Parathyroid adenoma (tissue), 2 donors: ENCODE results near the gene LUZP2.

Experiments
- H2AFZ ChIP-seq: fragments of 300-600 bp; sonication (generic); one replicate; pipeline ENCODE4 v1.7.0; 2017; ENCODE audit warnings: antibody characterized with exemption, mild to moderate bottlenecking
- H3K27ac ChIP-seq: fragments of 300-600 bp; sonication (generic); one replicate; pipeline ENCODE4 v1.7.0; 2017
- H3K27me3 ChIP-seq: fragments of 300-600 bp; sonication (generic); one replicate; pipeline ENCODE4 v1.7.0; 2017; ENCODE audit warnings: low read length; ENCODE audit not compliant: control insufficient read depth, insufficient read depth
- H3K36me3 ChIP-seq: fragments of 300-600 bp; sonication (generic); one replicate; pipeline ENCODE4 v1.7.0; 2017; ENCODE audit warnings: low read length; ENCODE audit not compliant: control insufficient read depth, insufficient read depth
- H3K4me1 ChIP-seq: fragments of 300-600 bp; sonication (generic); one replicate; pipeline ENCODE4 v1.7.0; 2017; ENCODE audit warnings: control low read depth
- H3K4me2 ChIP-seq: fragments of 300-600 bp; sonication (generic); one replicate; pipeline ENCODE4 v1.7.0; 2017; ENCODE audit warnings: low read length
- H3K4me3 ChIP-seq: fragments of 300-600 bp; sonication (generic); one replicate; pipeline ENCODE4 v1.7.0; 2017; ENCODE audit warnings: low read depth, low read length
- H3K79me2 ChIP-seq: fragments of 300-600 bp; sonication (generic); one replicate; pipeline ENCODE4 v1.7.0; 2017; ENCODE audit warnings: control low read depth
- H3K9ac ChIP-seq: fragments of 300-600 bp; sonication (generic); one replicate; pipeline ENCODE4 v1.7.0; 2017; ENCODE audit warnings: mild to moderate bottlenecking
- H3K9me3 ChIP-seq: fragments of 300-600 bp; sonication (generic); one replicate; pipeline ENCODE4 v1.7.0; 2017; ENCODE audit warnings: low read length; ENCODE audit not compliant: control insufficient read depth
- TF ChIP-seq, protein P1 (sequence below): fragments of 300-600 bp; sonication (generic); IDR thresholded peaks from one replicate; pipeline ENCODE4 v1.7.0; 2017; ENCODE audit warnings: antibody characterized with exemption, mild to moderate bottlenecking
- donor health status: primary hyperparathyroidism.

The LUZP2 gene

DNA sequence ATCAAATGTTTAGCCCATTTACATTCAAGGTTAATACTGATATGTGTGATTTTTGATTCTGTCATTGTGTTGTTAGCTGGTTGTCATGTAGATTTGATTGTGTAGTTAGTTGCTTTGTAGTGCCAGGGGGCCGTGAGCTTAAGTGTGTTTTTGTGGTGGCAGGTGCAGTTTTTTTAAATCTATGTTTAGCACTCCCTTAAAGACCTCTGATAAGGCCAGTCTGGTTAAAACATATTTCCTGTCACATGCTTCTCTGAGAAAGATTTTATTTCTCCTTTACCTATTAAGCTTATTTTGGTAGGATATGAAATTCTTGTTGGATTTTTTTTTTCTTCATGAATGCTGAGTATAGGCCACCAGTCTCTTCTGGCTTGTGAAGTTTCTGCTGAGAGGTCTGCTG lies 540.6 kb downstream of the LUZP2 start:
- H3K79me2 ChIP-seq, result no peaks in the 10 kb centered on the region
- H3K9ac ChIP-seq, result no peak overlapping the region
- no peak overlapping the region for H2AFZ ChIP-seq
- TF ChIP-seq, protein P1, sequence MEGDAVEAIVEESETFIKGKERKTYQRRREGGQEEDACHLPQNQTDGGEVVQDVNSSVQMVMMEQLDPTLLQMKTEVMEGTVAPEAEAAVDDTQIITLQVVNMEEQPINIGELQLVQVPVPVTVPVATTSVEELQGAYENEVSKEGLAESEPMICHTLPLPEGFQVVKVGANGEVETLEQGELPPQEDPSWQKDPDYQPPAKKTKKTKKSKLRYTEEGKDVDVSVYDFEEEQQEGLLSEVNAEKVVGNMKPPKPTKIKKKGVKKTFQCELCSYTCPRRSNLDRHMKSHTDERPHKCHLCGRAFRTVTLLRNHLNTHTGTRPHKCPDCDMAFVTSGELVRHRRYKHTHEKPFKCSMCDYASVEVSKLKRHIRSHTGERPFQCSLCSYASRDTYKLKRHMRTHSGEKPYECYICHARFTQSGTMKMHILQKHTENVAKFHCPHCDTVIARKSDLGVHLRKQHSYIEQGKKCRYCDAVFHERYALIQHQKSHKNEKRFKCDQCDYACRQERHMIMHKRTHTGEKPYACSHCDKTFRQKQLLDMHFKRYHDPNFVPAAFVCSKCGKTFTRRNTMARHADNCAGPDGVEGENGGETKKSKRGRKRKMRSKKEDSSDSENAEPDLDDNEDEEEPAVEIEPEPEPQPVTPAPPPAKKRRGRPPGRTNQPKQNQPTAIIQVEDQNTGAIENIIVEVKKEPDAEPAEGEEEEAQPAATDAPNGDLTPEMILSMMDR, result no peak
- H3K36me3 ChIP-seq, result no peaks in the 10 kb centered on the region
- no peak overlapping the region for H3K4me2 ChIP-seq
- H3K4me3 ChIP-seq, result no peak overlapping the region
- H3K4me1 ChIP-seq, result no peaks in the 10 kb centered on the region
- H3K27ac ChIP-seq, result no peak overlapping the region
- no peaks in the 10 kb centered on the region for H3K27me3 ChIP-seq
- H3K9me3 ChIP-seq, result no peaks in the 10 kb centered on the region

DNA sequence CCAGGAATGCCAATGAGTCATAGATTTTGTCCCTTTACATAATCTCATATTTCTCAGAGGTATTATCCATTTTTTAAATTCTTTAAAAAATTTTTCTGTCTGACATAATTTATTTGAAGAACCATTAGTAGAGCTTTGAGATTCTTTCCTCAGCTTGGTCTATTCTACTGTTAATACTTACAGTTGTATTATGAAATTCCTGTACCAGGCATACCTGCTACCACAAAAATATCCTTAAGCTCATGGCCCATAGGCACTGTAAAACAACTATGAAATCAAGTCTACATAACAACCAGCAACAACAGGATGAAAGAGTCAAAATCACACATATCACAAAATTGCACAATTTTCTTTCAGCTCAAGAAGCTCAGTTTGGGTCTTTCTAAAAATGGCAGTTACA lies 541.3 kb downstream of the LUZP2 start:
- no peak overlapping the region for H3K4me2 ChIP-seq
- no peaks in the 10 kb centered on the region for H3K4me1 ChIP-seq
- TF ChIP-seq, protein P1, result no peak
- H3K79me2 ChIP-seq, result no peaks in the 10 kb centered on the region
- H2AFZ ChIP-seq, result no peak overlapping the region
- no peaks in the 10 kb centered on the region for H3K36me3 ChIP-seq
- H3K9me3 ChIP-seq, result no peaks in the 10 kb centered on the region
- no peak overlapping the region for H3K9ac ChIP-seq
- no peak overlapping the region for H3K27ac ChIP-seq
- H3K27me3 ChIP-seq, result no peaks in the 10 kb centered on the region
- no peak overlapping the region for H3K4me3 ChIP-seq

DNA sequence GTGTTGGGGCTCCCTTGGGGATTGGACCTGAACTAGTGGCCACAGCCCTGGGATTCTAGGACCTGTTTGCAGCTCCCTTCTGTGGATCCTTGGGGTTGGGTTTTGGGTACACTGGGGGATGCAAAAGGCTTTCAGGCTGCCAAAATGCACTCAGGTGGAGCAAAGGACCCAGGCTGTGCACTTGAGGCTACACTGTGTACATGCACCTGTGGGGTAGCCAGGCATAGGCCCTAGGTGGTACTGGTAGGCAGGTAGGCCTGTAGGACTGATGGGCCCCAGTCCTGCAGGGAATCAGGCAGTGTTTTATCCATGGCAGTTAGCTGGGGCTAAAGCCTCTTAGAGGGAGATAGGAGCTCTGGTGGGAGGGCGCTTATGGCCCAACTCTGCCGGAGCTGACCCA lies 542.3 kb downstream of the LUZP2 start:
- H2AFZ ChIP-seq, result no peak overlapping the region
- H3K36me3 ChIP-seq, result no peaks in the 10 kb centered on the region
- no peak overlapping the region for H3K4me3 ChIP-seq
- no peaks in the 10 kb centered on the region for H3K79me2 ChIP-seq
- H3K9me3 ChIP-seq, result no peaks in the 10 kb centered on the region
- H3K27me3 ChIP-seq, result no peaks in the 10 kb centered on the region
- no peak overlapping the region for H3K27ac ChIP-seq
- no peak overlapping the region for H3K4me2 ChIP-seq
- no peak overlapping the region for H3K9ac ChIP-seq
- TF ChIP-seq, protein P1, result no peak
- H3K4me1 ChIP-seq, result no peaks in the 10 kb centered on the region

DNA sequence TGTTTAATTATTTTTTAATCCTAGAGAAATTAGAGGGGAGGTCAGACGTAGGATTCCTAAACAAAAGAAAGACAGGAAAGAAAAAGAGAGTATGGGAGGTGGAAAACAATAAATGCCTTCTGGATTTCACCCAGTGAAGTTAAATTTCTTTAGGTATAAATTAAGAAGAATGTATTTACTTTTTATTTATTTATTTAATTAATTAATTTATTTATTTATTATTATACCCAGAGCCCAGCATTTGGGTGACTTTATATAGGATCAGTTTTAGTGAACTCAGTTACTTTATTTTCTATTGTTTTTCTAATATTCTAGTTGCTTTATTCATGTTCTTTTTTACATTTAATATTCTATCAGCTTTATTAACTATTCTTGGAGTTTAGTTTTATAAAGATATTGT lies 551.8 kb downstream of the LUZP2 start:
- no peaks in the 10 kb centered on the region for H3K9me3 ChIP-seq
- H3K9ac ChIP-seq, result no peak overlapping the region
- no peaks in the 10 kb centered on the region for H3K36me3 ChIP-seq
- H3K79me2 ChIP-seq, result no peaks in the 10 kb centered on the region
- no peak overlapping the region for H3K4me2 ChIP-seq
- no peak overlapping the region for H3K4me3 ChIP-seq
- TF ChIP-seq, protein P1, result no peak
- no peak overlapping the region for H3K27ac ChIP-seq
- H2AFZ ChIP-seq, result no peak overlapping the region
- no peaks in the 10 kb centered on the region for H3K27me3 ChIP-seq
- no peaks in the 10 kb centered on the region for H3K4me1 ChIP-seq

DNA sequence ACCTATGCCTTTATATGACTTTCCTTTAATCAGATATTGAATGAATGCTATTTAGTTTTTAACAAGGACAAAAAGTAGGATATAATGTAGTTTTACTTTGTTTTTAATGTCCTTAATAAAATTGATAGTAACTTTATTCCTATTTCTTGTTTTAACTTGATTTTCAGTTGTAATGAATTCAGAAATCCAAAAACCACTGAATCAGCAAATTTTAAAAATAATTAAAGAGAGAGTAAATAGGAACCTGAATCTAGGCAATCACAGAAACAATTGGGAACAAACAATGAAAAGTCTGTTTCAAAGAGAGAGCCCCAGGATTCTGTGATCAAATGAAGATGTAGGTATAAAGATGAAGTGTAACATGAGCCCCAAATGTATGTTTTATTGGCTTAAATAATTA lies 556.0 kb downstream of the LUZP2 start:
- Histone ChIP-seq H3K4me3 (no peak overlapping the region), H3K9ac (no peak overlapping the region), H3K9me3 (no peaks in the 10 kb centered on the region), H3K4me1 (no peaks in the 10 kb centered on the region), H3K27ac (no peak overlapping the region), H3K36me3 (no peaks in the 10 kb centered on the region), H3K4me2 (no peak overlapping the region), H3K27me3 (no peaks in the 10 kb centered on the region), H2AFZ (no peak overlapping the region), H3K79me2 (no peaks in the 10 kb centered on the region)
- TF ChIP-seq, protein P1, result no peak
